Measurements from ENCODE around the gene CACNB1. TPM values are rescaled to one million over a fixed set of nuclear protein-coding genes. Genes with fewer than 3 reads are reported as not detected.

The CACNB1 gene
- total and polyA plus RNA-seq, 9 donors: 2.6 to 17.7 (median 9.2) TPM

DNA sequence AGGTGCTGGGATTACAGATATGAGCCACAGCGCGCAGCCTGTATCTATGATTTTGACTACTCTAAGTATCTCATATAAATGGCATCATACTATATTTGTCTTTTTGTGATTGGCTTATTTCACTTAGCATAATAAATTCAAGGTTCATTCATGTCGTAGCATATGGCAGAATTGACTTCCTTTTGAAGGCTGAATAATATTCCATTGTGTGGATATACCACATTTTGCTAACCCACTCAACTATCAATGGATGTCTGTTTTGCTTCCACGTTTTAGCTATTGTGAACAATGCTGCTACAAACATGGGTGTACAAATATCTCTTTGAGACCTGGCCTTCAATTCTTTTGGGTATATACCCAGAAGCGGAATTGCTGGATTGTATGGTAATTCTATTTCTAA is 56.2 kb downstream of the CACNB1 start:
- no peaks in the 10 kb centered on the region for H3K4me1 ChIP-seq (ENCODE audit: insufficient read depth)
- H3K27me3 ChIP-seq: no peaks in the 10 kb centered on the region
- no peak overlapping the region for H3K4me3 ChIP-seq
- no peaks in the 10 kb centered on the region for H3K36me3 ChIP-seq
- TF ChIP-seq POLR2A (IDR thresholded peaks at IDR 0.05): no peak
- no peak for TF ChIP-seq EP300 (IDR thresholded peaks at IDR 0.05)
- TF ChIP-seq, protein P1, sequence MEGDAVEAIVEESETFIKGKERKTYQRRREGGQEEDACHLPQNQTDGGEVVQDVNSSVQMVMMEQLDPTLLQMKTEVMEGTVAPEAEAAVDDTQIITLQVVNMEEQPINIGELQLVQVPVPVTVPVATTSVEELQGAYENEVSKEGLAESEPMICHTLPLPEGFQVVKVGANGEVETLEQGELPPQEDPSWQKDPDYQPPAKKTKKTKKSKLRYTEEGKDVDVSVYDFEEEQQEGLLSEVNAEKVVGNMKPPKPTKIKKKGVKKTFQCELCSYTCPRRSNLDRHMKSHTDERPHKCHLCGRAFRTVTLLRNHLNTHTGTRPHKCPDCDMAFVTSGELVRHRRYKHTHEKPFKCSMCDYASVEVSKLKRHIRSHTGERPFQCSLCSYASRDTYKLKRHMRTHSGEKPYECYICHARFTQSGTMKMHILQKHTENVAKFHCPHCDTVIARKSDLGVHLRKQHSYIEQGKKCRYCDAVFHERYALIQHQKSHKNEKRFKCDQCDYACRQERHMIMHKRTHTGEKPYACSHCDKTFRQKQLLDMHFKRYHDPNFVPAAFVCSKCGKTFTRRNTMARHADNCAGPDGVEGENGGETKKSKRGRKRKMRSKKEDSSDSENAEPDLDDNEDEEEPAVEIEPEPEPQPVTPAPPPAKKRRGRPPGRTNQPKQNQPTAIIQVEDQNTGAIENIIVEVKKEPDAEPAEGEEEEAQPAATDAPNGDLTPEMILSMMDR (IDR thresholded peaks at IDR 0.05): no peak
- H3K27ac ChIP-seq: no peak overlapping the region
- no peaks in the 10 kb centered on the region for H3K9me3 ChIP-seq
- WGBS, 3 donors: 94 to 96% (median 95%) methylated on average over 5 of the region's 5 CpGs
- intact Hi-C loops (cut with DNase I): no loop called here
- DNase-seq: no peak

- DNase-seq: no peak
- no peaks in the 10 kb centered on the region for H3K9me3 ChIP-seq
- intact Hi-C loops (cut with DNase I): no loop called here
- H3K4me3 ChIP-seq: no peak overlapping the region
- no peaks in the 10 kb centered on the region for H3K27me3 ChIP-seq
- H3K4me1 ChIP-seq (ENCODE audit: insufficient read depth): no peaks in the 10 kb centered on the region
- H3K36me3 ChIP-seq: no peaks in the 10 kb centered on the region
- WGBS, 3 donors: 88 to 97% (median 94%) methylated on average over 5 to 9 of the region's 9 CpGs
- TF ChIP-seq POLR2A (IDR thresholded peaks at IDR 0.05): no peak
- TF ChIP-seq, protein P1 (IDR thresholded peaks at IDR 0.05): no peak
- TF ChIP-seq EP300 (IDR thresholded peaks at IDR 0.05): no peak
- H3K27ac ChIP-seq: no peak overlapping the region
Measured at GRCh38 chr17:39139561-39139960, 57.9 kb downstream of the CACNB1 start.

DNA sequence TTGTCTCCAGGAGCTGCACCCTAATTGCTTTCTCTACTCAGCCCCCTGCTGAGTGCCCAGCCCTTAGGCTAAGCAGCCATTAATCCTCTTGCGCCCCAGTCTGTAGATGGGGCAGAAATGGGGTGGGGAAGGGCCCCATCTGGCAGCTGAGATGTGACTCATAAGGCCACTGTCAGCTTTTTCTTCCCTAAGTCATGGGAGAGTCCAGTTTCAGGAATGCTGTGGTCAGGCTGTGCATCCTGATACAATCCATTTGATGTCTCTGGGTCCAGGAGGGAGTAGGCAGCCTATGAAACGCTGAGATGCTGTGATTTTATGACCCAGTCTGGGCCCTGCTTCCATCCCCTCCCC is 58.3 kb downstream of the CACNB1 start:
- Histone ChIP-seq H3K36me3 (no peaks in the 10 kb centered on the region), H3K4me3 (no peak overlapping the region), H3K27me3 (no peaks in the 10 kb centered on the region), H3K4me1 (ENCODE audit: insufficient read depth) (no peaks in the 10 kb centered on the region), H3K27ac (no peak overlapping the region), H3K9me3 (no peaks in the 10 kb centered on the region)
- DNase-seq: no peak
- TF ChIP-seq, protein P1 (IDR thresholded peaks at IDR 0.05): no peak
- no peak for TF ChIP-seq POLR2A (IDR thresholded peaks at IDR 0.05)
- TF ChIP-seq EP300 (IDR thresholded peaks at IDR 0.05): no peak
- intact Hi-C loops (cut with DNase I): no loop called here
- WGBS, 3 donors: 78 to 82% (median 81%) methylated on average over 2 of the region's 2 CpGs

- intact Hi-C loops (cut with DNase I): no loop called here
- Histone ChIP-seq H3K9me3 (no peaks in the 10 kb centered on the region), H3K4me1 (ENCODE audit: insufficient read depth) (no peaks in the 10 kb centered on the region), H3K27ac (no peak overlapping the region), H3K27me3 (no peaks in the 10 kb centered on the region), H3K36me3 (no peaks in the 10 kb centered on the region), H3K4me3 (no peak overlapping the region)
- DNase-seq: no peak
- WGBS, 3 donors: 88 to 92% (median 90%) methylated on average over 13 of the region's 13 CpGs
- TF ChIP-seq POLR2A (IDR thresholded peaks at IDR 0.05) (no peak), EP300 (IDR thresholded peaks at IDR 0.05) (no peak)
- TF ChIP-seq, protein P1 (IDR thresholded peaks at IDR 0.05): no peak
Measured at GRCh38 chr17:39138431-39139160, 58.9 kb downstream of the CACNB1 start.

All from ovary (tissue), 9 donors.